HG03460 (cell line): ENCODE measurements around the gene CD68.

Experiments used
- ATAC-seq: cut with Tn5 transposase; IDR thresholded peaks from one replicate; pipeline ENCODE4 v1.9.1; 2021; ENCODE audit not compliant: unreplicated experiment

CD68 gene

DNA sequence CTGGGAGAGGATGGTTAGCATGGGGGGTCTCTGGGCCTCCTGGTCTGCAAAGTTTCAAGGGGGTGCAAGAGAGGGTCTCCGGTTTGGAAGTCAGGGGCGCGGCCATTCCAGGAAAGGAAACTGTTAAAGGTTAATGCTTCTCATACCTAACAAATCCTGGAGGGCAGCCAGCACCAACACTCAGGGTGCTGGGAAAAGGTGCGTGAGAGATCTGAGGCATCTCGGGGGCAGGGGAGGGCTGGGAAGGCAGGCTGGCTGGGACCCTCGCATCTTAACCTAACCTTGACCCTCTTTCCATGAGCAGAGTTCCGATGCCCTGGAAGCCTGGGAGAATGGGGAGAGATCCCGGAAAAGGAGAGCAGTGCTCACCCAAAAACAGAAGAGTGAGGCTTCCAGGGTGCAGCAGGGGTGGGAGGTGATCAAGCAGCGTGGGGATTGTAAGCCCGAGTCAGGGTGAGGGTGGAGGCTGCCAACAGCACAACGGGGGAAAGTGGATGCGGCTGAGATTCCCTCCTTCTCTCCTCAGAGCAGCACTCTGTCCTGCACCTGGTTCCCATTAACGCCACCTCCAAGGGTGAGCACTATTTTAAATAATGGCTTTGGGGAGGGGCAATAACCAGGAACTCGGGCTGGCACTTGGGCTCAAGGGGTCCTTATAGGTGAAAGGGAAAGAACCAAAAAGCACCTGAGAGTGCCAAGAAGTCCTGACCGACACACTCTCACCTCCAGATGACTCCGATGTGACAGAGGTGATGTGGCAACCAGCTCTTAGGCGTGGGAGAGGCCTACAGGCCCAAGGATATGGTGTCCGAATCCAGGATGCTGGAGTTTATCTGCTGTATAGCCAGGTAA is 19.9 kb upstream of the CD68 start:
- ATAC-seq: no peak

DNA sequence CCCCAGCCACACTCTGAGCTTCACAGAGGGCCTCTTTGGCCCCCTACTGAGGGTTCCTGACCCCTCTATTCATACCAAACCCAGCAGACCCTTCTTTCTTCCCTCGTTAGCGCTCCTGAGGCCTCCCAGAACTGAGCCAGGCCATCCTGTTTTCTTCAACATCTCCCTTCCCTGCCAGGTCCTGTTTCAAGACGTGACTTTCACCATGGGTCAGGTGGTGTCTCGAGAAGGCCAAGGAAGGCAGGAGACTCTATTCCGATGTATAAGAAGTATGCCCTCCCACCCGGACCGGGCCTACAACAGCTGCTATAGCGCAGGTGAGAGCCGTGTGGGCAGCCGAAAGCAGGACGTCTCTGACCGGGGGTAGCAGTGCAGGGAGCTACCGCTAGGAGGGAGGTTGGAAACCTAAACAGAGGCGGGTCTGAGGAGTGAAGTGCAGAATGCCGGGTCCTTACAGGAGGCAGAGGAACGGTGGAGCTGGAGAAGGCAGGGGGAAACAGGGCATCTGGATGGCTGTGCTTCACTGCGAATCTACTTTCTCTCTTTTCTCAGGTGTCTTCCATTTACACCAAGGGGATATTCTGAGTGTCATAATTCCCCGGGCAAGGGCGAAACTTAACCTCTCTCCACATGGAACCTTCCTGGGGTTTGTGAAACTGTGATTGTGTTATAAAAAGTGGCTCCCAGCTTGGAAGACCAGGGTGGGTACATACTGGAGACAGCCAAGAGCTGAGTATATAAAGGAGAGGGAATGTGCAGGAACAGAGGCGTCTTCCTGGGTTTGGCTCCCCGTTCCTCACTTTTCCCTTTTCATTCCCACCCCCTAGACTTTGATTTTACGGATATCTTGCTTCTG is 19.0 kb upstream of the CD68 start:
- no peak for ATAC-seq

DNA sequence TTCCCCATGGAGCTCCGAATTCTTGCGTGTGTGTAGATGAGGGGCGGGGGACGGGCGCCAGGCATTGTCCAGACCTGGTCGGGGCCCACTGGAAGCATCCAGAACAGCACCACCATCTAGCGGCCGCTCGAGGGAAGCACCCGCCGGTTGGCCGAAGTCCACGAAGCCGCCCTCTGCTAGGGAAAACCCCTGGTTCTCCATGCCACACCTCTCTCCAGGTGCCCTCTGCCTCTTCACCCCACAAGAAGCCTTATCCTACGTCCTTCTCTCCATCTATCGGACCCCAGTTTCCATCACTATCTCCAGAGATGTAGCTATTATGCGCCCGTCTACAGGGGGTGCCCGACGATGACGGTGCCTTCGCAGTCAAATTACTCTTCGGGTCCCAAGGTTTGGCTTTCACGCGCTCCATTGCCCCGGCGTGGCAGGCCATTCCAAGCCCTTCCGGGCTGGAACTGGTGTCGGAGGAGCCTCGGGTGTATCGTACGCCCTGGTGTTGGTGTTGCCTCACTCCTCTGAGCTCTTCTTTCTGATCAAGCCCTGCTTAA is 18.3 kb upstream of the CD68 start:
- peak; percentile 41 for ATAC-seq

DNA sequence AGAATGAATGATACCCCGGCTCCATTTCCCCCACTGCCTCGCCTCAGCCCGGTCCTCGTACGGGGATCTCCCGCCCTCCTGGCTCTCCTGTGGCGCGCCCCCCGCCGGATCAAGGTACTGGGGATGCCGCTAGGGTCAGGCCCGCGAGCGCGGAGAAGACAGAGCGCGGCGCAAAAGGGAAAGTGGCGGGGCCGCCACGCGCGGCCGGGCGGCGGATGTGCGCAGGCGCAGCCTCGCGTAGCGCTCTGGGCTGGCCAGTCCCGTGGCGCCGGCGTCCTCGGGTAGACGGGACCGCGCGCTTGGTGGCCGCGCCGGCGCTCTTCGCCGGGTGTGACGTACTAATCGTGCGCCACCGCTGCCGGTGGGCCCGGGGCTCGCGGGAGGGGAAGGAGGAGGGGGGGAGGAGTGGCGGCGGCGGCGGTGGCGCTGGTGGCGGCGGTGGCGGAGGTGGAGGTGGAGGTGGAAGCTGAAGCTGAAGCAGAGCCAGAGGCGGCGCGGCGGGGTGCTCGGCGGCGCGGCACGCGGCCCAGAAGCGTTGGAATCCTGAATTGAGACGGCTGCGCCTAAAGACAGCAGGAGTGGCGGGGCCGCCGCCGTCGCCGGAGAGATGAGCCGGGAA is 17.7 kb upstream of the CD68 start, which contains the start of gene SENP3:
Gene SENP3, plus strand, starts transcription at position 331 of the 619 bp plus-strand sequence. CDS start 1,158 bp downstream, outside the sequence.
- ATAC-seq: peak; percentile 54

DNA sequence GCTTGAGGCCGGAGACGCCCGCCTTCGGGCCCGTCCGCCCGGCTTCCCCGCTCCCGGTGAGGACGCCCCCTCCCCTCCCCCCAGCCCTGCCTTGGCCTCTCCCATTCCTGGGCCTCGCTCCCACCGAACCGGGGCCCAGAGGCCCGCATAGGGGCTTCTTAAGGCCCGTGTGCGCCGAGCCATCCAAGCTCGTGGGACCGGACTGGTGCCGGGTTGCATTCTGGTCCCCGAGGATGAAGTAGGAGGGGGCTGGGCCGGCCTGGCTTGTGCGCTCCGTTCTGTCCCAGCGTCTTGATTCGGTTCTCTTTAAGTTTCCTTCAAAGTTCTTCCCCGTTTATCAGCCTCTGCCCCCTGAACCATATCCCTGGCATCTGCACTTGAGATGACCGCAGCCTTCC is 17.2 kb upstream of the CD68 start:
- ATAC-seq: no peak

DNA sequence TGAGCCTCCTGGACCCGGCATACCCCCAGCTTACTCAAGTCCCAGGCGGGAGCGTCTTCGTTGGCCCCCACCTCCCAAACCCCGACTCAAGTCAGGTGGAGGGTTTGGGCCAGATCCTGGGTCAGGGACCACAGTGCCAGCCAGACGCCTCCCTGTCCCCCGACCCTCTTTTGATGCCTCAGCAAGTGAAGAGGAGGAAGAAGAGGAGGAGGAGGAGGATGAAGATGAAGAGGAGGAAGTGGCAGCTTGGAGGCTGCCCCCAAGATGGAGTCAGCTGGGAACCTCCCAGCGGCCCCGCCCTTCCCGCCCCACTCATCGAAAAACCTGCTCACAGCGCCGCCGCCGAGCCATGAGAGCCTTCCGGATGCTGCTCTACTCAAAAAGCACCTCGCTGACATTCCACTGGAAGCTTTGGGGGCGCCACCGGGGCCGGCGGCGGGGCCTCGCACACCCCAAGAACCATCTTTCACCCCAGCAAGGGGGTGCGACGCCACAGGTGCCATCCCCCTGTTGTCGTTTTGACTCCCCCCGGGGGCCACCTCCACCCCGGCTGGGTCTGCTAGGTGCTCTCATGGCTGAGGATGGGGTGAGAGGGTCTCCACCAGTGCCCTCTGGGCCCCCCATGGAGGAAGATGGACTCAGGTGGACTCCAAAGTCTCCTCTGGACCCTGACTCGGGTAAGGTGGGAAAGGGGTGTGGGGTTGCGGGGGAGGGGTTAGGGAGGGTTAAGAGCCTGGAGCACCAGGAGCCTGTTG is 16.1 kb upstream of the CD68 start:
- ATAC-seq: no peak

DNA sequence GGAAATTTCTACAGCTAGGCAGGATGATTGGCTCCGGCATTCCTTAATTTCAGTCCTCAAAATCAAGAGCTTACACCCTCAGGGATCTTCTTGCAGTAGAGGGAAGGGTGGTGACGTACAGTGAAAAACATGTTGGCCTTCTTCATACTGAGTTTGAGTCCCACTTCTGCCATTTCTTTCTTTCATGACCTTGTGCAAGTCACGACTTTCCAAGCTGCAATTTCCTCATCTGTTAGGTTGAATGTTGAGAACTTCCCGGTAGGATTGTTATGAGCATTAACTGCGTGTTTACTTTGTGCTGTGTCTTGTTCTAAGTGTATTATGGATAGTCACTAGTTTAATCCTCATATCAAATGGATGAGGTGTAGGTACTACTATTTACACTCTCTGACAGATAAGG is 9.9 kb upstream of the CD68 start:
- ATAC-seq: no peak

DNA sequence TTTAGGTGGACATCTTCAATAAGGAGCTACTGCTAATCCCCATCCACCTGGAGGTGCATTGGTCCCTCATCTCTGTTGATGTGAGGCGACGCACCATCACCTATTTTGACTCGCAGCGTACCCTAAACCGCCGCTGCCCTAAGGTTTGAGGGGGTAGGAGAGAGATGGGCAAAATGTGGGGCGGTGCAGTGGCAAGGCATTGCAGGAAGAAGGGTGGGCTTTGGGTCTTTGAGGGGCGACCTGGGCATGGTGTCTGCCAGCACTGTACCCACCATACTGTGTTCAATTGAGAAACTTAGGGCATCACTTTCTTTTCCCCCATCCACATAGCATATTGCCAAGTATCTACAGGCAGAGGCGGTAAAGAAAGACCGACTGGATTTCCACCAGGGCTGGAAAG is 9.1 kb upstream of the CD68 start:
- ATAC-seq: no peak

DNA sequence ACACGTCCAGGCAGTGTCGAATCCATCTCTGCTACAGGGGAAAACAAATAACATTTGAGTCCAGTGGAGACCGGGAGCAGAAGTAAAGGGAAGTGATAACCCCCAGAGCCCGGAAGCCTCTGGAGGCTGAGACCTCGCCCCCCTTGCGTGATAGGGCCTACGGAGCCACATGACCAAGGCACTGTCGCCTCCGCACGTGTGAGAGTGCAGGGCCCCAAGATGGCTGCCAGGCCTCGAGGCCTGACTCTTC is 7.2 kb upstream of the CD68 start:
- no peak for ATAC-seq

DNA sequence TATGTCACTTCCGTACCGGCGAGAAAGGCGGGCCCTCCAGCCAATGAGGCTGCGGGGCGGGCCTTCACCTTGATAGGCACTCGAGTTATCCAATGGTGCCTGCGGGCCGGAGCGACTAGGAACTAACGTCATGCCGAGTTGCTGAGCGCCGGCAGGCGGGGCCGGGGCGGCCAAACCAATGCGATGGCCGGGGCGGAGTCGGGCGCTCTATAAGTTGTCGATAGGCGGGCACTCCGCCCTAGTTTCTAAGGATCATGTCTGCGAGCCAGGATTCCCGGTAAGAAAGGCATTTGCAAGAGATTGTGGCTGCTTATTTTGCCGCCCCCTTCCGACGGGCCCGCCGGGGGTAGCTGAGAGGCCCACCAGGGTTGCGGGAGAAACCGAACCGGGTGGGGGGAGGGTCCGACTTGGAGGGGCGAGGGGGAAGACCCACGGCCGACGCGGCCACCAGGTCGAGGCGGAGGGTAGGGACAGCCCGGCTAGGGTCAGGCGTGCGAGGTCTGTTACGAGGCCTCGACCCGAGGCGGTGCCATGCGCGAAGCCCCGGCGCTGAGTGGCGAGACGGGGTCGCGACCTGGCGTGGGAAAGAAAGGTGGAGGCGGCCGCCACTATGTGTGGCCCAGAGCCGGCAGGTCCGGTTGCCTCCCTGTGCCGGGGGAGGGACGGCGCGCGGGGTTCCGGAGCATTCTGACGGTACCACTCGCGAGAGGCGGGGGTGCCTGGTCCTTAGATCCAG is 6.7 kb upstream of the CD68 start:
- peak; percentile 85 for ATAC-seq

DNA sequence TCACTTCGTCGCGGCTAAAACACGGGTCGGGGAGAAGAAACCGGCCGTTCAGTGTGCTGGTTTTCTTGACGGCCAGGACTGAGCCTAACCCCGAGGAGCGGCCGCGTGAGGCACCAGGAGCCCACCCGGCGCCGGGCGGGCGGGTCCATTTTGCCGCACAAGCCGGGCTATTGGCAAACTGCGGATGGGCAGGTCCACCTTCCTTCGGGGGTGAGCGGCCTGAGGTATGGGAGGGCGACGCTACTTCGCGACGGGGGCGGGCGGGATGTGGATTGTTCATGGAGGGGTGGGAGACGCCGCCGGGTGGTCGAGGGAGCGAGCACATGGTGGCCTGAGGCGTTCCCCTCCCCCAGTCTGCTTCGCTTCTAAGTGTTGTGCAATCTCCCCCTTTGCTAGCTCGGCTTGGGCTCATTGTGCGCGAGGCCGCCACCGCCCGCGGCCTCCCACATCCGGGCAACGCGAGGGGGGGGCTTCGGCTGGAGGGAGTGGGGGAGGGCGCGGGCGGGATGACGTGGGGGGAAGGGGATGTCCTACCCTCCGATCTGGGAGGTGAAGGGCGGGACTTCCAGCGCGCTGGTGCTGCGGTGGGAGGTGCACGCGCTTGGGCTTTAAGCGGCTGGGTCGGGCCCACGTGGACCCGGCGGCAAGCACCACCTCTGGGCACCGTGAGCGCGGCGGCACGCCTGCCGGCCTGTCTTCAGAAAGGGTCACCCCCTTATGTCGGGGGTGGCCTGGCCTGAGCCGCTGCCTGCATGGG is 5.9 kb upstream of the CD68 start:
- ATAC-seq: no peak

DNA sequence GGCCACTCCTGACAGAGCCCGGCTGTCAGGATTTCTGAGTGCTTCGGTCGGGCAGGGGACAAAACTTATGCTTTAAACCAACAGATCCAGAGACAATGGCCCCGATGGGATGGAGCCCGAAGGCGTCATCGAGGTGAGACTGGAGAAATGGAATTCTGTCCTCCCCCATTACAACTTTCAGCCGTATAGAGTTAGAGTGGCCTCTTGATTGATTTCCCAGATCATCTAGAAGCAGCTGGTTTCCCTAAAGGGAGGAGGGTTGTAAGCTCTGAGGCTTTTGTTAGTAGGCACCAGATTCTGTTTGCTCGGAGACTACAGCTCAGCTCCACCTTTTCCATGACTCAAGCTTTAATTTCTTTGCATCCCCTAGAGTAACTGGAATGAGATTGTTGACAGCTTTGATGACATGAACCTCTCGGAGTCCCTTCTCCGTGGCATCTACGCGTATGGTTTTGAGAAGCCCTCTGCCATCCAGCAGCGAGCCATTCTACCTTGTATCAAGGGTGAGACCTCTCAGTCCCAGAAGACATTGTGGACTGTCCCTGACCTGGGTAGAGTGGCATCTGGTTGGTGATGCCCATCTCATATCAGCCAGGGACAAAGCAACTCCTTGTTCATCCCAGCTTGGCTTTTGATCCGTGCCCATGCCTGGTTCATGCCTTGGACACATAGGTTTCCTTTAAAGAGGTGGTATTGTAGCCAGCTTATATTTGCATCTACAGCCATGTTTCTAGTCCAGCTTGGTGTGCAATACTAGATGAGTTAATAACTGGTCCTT is 5.1 kb upstream of the CD68 start:
- no peak for ATAC-seq

DNA sequence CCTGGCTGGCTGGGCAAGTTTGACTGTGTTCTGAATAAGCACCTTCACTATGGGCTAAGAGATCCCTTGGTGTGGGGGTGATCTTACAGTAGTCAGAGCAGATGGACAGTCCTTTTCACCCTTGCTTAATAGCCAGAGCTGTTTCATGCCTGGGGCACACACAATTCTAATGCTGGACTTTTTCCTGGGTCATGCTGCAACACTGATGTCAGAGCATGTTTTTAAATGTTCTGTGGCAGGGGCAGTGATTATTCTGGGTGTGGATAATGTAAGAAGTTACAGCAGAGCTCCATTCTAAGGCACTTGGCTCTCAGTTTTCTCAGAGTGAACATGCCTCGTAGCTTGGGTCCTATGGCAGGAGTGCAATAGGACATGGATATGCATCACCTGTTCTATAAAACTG is 4.0 kb upstream of the CD68 start:
- no peak for ATAC-seq

DNA sequence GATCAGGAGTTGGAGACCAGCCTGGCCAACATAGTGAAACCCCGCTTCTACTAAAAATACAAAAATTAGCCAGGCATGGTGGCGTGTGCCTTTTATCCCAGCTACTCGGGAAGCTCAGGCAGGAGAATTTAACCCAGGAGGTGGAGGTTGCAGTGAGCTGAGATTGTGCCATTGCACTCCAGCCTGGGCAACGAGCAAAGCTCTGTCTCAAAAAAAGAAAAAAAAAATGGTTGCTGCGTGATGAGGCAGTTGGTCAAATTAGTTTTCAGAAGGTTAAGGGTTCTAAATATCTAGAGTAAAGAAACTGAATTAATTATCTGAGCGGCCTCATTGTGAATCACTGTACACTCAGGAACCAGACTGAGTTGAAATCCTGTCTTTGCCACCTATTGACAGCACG is 3.5 kb upstream of the CD68 start:
- no peak for ATAC-seq

DNA sequence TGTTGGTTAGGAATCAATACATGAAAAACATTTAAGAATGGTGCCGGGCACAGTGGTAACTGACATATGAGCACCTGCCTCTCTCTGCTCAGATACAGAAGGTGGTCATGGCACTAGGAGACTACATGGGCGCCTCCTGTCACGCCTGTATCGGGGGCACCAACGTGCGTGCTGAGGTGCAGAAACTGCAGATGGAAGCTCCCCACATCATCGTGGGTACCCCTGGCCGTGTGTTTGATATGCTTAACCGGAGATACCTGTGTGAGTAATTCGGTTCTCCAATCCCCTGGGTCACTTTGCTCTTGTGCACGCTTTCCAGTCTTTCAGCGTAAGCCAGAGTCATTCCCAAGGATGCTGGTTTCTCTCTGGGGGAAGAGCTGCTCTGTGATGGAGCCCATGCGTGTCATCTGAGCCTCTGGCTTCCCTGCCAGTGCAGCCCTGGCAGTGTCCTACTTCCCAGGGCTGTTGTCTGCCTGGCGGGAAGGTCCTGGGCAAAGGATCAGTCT is 3.0 kb upstream of the CD68 start:
- no peak for ATAC-seq

DNA sequence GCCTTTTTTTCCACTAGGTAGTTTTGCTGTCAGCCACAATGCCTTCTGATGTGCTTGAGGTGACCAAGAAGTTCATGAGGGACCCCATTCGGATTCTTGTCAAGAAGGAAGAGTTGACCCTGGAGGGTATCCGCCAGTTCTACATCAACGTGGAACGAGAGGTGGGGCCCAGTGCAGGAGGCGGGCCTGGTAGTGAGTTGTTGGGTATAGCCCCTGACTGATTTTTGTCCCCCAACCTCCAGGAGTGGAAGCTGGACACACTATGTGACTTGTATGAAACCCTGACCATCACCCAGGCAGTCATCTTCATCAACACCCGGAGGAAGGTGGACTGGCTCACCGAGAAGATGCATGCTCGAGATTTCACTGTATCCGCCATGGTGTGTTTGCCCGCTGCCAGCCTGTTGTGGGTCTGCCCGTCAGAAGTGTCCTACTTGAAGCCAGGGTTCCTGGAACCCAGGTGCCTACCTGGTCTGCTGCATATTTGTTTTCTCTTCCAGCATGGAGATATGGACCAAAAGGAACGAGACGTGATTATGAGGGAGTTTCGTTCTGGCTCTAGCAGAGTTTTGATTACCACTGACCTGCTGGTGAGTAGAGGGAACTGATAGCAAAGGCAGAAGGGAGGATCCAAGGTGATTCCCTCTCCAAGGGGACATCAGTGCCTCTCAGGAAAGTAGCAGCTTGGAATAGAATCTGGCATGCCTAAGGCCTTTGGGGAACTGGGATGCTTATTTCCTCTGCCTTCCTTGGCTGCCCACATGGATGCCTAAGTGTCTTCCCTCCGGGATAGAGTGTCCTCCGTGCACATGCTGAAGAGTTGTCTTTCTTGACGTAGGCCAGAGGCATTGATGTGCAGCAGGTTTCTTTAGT is 1.9 kb upstream of the CD68 start:
- ATAC-seq: no peak

DNA sequence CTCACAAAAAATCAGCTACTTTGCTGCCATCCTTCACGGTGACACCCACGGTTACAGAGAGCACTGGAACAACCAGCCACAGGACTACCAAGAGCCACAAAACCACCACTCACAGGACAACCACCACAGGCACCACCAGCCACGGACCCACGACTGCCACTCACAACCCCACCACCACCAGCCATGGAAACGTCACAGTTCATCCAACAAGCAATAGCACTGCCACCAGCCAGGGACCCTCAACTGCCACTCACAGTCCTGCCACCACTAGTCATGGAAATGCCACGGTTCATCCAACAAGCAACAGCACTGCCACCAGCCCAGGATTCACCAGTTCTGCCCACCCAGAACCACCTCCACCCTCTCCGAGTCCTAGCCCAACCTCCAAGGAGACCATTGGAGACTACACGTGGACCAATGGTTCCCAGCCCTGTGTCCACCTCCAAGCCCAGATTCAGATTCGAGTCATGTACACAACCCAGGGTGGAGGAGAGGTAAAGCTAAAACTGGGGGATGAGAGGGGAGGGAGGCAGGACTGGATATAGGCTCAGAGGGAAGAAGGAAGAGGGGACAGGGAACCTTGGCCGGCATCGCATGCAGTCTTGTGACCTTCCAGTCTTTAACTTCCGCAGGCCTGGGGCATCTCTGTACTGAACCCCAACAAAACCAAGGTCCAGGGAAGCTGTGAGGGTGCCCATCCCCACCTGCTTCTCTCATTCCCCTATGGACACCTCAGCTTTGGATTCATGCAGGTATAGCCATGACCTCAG is 581 bp downstream of the CD68 start:
- ATAC-seq: no peak
